ENCODE measurements around the gene MYADML2. TPM values are rescaled to one million over a fixed set of nuclear protein-coding genes. Genes with fewer than 3 reads are reported as not detected.

The MYADML2 gene
- total and polyA plus RNA-seq, 10 of the 15 experiments (the other 5 are each of a cell fraction or from before 2014, with no cell fraction given): not detected

- TF ChIP-seq ZBTB4 (CRISPR knock-in tag; IDR thresholded peaks at IDR 0.05): no peak
- no peak for TF ChIP-seq BACH1 (IDR thresholded peaks at IDR 0.05; ENCODE audit: borderline replicate concordance)
- TF ChIP-seq BMI1 (IDR thresholded peaks at IDR 0.05; ENCODE audit: borderline replicate concordance): no peak
- TF ChIP-seq SUPT20H (IDR thresholded peaks at IDR 0.05; ENCODE audit: borderline replicate concordance, control insufficient read depth, low read depth, low read length): no peak
- no peak for TF ChIP-seq KAT2A (conservative IDR thresholded peaks at IDR 0.05; ENCODE audit: control insufficient read depth, low read depth, low read length)
Observed at GRCh38 chr17:81990836-81991683, 44.0 kb upstream of the MYADML2 start (continued).

GRCh38 chr17:81987161-81987770 is 40.2 kb upstream of the MYADML2 start:
- POLR2A ChIA-PET: interaction anchor here (0.6 kb wide), 1 partner anchor 19 kb away, joined by 4 read pairs; no protein-coding TSS in a partner anchor
- Histone ChIP-seq H2AFZ (ENCODE audit: control insufficient read depth, low read depth, low read length) (no peak overlapping the region), H3K4me1 (ENCODE audit: control insufficient read depth, insufficient read depth, low read length) (no peaks in the 10 kb centered on the region), H3K9ac (ENCODE audit: control insufficient read depth, insufficient read depth, low read length) (no peak overlapping the region), H3K36me3 (ENCODE audit: control insufficient read depth in 2 of 2, insufficient read depth in 2 of 2, low read length in 1 of 2) (peaks cover 3 to 10% of the 10 kb centered on the region in 2 experiments; a peak in 3 of 4 replicates), H3K4me3 (no peak overlapping the region), H3K4me2 (ENCODE audit: control insufficient read depth, insufficient read depth) (no peak overlapping the region), H3K27ac (ENCODE audit: control insufficient read depth, insufficient read depth) (no peak overlapping the region), H4K20me1 (ENCODE audit: control insufficient read depth, insufficient read depth) (no peaks in the 10 kb centered on the region), H3K79me2 (ENCODE audit: control insufficient read depth, insufficient read depth, low read length) (no peaks in the 10 kb centered on the region), H3K9me3 (replicated peaks; ENCODE audit: control insufficient read depth, insufficient read depth, low read length) (no peaks in the 10 kb centered on the region), H3K27me3 (replicated peaks in 1 of 2; ENCODE audit: control insufficient read depth in 2 of 2, insufficient read depth in 2 of 2, low read length in 1 of 2) (no peaks in the 10 kb centered on the region)
- TF ChIP-seq ZBTB4 (CRISPR knock-in tag; IDR thresholded peaks at IDR 0.05) (no peak), POLR2A (IDR thresholded peaks at IDR 0.05; ENCODE audit: low read depth, low read length) (peak; percentile 14; the same call in 1 of the 2 replicates), CEBPB (IDR thresholded peaks at IDR 0.05; ENCODE audit: borderline replicate concordance in 1 of 2, low read depth in 2 of 2, low read length in 2 of 2) (no peak), HDAC6 (IDR thresholded peaks at IDR 0.05; ENCODE audit: unreplicated experiment) (no peak)
- no peak for FAIRE-seq
- CTCF ChIA-PET: no interaction called here
- 89% methylated on average over 17 of the region's 26 CpGs for WGBS (ENCODE audit: insufficient coverage, insufficient replicate concordance, low lambda C conversion rate, missing lambda C conversion rate)
- in situ Hi-C loops (cut with MboI) (no loop called here), intact Hi-C loops (cut with micrococcal nuclease; ENCODE audit: unreplicated experiment) (no loop called here)
- no TSS peak for BruUV-seq (replicated peaks)
- RAD21 ChIA-PET (ENCODE audit: unreplicated experiment): no interaction called here
- SMC1A ChIA-PET (ENCODE audit: uncharacterized antibody, unreplicated experiment): no interaction called here
- no peak for ATAC-seq
- DNase-seq (ENCODE audit: low read depth, low spot score): no peak

Measured in GM12878 (cell line).